Measurements from ENCODE around the gene TUBGCP6. TPM values are rescaled to one million over a fixed set of nuclear protein-coding genes. Genes with fewer than 3 reads are reported as not detected.

TUBGCP6 gene
- polyA plus RNA-seq, 12 donors = 18.2 to 36.0 (median 28.9) TPM; not detected in 1

DNA sequence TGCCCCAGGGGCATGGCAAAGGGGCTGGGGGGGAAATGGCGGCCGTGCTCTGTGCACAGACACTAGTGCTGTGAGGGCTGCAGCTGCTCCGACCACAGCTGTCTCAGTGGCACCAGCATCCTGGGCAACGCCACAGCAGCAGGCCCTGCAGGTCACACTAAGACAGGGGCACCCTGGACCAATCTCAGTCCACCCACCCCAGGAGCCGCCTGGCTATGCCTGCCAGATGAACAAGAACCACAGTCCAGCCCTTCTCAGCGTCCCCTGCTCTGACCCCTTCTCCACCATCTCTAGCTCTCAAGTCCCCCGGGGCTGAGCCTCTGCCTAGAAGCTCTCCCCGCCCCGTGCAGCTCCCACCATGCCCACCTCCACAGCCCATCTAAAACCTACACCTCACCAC lies 16.5 kb downstream of the TUBGCP6 start:
- DNase-seq = no peak

DNA sequence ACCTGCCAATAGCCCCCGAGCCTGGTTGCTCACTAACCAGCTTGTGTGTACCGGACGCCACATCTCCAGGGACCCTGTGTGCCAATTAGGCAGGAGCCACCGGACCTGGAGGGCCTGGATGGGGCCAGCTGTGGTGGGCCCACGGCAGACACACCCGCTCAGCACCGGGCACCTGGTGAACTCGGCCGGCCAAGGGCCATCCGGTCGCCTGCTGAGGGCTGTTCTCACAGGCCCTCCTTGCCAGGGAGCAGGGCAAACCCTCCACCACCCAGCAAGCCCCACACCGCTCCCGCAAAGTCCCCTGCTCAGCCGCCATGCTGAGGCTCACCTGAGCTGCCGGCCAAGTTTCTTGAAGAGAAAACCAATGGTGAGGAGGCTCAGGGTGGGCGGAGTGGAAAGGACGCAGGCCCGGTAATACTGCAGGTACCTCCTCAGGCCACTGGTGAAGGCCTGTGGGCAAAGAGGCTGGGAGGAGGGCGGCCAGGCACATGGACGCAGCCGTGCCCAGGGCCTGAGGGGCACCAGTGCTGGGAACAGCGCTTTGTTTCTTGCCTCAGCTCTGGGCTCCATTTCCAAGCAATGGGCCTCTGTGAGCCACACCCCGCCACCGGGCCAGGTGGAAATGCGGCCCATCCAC lies 17.1 kb downstream of the TUBGCP6 start:
- DNase-seq = no peak

DNA sequence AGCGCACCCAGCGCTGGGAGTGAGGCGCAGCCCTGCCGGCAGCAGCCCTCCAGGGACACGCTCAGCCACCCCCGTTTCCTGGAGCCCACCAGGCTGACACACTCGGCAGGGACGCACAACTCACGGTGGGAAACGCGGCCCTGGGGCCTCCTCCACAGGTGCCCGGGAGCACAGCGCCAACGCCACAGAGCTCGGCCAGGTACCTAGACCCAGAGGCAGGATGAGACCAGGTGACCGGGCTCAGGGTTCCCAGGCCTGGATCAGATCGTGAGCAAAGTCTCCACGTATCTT lies 18.0 kb downstream of the TUBGCP6 start:
- DNase-seq = no peak

DNA sequence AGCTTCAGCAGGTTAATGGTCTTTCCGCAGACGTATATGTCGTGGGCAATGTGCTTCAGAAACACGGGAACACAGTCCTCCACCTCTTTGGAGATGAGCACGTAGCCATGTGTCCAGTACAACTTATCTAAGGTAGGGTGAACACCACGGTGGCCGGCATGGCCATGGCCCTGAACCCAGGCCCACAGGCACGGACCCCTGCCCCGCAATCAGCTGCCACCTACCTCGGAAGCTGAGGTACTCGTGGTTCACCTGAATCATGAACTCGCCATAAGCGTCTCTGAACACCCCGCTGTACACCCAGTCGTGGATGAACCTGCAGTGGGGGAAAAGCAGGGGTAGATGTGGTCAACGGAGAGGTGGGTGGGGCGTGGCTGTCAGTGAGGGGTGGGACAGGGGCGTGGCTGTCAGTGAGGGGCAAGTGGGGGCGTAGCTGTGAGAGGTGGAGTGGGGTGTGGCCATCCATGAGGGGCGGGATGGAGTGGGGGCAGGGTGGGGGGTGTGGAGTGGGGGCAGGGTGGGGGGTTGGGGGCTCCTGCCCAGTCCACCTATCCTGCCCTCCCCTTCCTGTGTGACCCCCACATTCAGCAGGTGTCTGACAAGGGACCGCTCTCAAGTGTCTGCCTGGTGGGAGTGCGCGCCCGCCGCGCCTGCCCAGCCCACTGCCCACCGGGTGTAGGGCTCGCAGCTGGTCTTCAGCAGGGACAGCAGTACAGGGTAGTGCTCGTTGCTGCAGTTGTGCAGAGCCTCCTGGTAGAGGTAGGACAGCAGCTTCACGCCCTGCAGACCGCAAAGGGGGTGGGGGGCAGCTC lies 18.6 kb downstream of the TUBGCP6 start:
- DNase-seq = no peak

DNA sequence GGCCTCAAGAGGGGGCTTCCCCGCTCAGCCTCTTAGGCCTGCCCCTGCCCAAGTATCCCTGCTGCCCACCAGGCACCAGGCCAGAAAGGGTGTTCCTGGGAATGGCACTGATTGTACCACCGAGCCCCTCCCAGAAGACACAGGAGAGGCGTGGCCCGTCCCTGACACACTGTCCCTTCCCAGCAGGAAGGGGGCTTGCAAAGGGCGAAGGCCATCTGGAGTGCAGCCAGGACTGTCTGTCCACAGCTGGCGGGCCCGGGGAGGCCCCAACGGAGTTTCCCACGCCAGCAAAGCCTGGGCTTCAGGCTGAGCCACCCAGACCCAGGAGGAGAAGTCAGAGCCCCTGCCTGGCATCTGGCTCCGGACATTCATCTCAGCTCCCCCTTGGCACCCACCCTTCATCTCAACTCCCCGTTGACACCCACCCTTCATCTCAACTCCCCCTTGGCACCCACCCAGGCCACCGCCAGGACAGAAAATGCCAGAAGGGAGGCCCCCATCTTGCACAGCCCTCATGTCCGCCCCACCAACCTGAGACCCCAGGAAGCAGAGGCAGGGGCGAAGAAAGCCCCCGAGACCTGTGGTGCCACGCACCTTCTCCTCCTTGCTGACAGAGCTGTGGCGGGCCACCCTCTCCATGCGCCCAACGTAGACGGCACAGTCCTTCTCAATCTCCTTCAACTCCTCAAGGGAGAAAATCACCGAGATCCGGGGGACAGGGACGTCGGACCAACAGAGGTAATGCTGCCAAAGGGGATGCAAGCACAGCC lies 19.4 kb downstream of the TUBGCP6 start:
- DNase-seq = no peak

DNA sequence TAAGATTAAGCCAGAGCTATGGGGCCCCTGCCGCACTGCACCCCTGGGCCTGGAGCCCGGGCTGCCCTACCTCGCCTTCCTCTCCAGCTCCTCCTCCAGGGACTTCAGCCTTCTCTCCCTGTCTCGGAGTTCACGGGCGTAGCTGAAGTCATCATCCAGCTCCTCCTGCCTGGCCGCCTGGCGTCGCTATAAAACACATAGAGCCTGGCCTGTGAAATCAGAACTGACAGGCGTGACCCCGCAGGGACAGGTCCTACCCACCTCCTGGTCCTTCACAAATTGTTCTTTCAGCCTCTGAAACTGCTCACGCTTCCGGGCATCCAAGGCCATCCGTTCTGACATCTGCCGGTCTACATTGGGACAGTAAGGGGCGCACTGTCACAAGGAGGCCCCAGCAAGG lies 20.8 kb downstream of the TUBGCP6 start:
- DNase-seq = no peak

DNA sequence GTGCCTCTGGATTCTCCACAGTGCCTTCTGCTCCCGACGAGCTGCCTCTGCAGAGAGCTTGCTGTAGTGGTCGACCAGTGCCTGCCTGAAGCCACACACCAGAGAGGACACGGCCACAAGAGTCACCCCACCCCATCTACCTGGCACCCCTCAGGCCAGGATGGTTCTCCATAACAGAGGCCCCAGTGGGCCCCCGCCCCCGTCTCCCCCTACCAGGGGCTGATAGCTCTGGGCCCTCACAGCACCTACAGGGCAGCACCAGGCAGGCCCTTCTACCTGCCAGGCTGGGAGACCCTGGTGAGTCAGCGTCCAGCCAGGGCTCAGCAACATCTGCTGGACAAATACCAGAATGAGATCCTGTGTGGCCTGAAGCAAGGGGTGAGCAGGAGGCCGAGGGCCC lies 22.3 kb downstream of the TUBGCP6 start:
- no peak for DNase-seq

DNA sequence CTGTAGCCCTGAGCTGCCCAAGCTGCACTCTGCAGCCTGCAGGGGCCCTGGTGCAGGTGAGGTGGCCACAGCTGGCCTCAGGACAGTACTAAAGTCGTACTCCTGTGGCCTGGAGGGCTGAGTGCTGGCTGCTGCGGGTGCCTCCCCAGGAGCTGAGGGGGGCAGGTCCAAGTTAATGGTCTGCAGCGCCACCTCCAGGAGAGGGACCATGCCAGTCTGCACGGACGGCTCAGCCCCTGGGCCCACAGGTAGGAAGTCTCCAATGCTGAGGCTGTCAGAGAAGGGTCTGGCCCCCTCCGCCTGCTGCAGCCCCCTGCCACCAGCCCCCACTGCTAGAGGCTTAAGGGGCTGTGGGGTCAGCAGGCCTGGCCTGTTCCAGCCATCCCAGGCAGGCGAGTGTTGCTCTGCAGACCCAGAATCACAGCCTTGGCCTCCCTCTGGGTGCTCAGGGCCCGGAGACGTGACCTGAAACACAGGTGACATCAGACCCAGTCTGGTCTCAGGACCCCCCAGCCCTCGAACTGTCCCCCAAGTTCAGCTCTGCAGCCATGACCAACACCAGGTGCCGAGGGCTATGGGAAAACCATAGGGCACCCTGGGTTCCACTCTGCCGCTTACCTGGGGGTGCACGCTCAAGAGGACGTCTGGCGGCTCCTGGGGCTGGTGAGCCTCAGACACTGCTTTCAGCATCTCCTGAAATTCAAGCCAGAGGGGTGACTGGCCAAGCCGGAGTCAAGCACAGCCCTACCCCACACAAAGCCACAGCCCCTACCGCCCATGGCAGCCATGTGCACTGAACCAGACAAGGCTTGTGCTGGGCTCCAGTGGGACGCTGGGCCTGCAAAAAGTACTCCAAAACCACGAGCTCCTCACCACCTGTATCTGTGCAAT lies 23.2 kb downstream of the TUBGCP6 start:
- DNase-seq = no peak

DNA sequence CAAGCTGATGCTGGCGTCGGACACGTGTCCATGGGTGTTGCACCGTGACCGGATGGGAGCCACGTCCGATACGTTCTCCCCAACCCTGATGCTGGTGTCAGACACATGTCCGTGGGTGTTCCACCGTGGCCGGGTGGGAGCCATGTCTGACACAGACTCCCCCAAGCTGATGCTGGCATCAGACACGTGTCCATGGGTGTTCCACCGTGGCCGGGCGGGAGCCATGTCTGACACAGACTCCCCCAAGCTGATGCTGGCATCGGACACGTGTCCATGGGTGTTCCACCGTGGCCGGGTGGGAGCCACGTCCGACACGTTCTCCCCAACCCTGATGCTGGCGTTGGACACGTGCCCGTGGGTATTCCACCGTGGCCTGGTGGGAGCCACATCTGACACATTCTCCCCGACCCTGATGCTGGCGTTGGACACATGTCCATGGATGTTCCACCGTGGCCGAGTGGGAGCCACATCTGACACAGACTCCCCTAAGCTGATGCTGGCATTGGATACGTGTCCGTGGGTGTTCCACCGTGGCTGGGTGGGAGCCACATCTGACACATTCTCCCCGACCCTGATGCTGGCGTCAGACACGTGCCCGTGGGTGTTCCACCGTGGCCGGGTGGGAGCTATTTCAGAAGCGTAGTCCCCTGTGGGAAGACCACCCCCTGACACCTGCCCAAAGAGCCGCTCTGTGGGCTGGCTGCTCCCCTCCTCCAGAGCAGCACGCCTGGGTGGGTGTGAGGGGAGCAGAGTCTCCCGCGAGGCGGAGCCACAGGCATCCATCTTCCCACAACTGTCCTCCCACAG lies 24.0 kb downstream of the TUBGCP6 start:
- DNase-seq = no peak

DNA sequence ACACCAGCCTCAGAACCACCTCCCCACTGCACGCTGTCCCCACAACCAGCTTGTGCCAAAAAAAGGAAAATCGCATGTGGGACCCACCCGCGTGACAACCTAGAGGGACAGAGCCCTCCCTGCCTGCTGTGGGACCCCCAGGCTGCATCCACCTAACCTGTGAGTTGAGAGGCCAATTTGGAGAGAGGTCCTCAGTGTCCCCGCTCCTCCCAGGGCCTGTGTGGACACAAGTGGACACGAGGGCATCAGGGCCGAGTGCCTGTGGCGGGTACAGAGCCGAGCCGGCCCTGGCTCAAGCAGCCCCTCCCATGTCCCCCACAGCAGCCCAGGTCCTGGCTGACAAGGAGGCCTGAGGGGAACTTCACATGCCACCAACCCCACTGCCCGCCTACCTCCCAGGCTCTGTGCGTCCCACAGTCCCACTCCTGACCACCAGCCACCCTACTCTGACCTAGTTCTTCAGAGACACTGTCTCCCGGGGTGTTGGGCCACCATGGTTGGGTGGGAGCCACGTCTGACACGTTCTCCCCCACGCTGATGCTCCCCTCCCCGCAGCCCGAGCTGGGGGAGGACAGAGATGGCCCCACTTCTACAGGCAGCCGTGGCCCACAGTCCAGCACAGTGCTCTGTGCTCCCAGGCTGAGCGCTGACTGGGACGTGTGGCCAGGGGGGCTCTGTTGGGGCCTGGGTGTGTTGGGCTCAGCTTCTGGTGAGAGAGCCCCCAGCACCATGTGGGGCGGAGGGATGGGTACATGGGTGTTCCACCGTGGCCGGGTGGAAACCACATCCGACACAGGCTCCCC lies 24.8 kb downstream of the TUBGCP6 start:
- DNase-seq = no peak

DNA sequence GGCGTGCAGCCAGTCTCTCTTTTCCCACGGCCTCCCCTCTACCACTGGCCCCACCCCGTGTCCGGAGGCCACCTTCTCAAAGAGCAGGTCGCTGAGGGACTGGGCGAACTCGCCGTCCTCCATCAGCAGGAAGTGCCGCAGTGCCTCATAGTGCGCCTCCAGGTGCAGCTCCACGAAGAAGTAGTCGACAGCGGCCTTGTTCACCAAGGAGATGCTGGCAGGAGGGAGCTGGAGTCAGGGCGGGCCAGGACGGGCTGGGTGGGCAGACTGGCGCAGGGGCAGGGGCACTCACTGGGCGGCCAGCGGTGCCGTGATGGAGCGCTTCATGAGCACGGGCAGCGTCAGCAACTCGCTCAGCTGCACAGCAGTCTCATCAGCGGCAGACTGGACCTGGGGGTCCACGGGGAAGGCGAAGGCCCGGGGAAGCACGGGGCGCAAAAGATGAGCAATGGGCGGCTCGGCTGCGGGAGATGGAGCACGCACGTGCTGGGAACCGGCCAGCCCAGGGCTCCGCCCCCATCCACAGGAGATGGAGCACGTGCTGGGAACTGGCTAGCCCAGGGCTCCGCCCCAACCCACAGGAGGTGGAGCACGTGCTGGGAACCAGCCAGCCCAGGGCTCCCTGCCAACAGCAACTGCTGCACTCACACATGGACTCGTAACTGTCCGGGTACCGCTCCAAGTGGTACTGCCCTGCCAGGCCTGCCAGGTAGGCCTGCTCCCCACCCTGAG lies 25.7 kb downstream of the TUBGCP6 start:
- peak; percentile 65 for DNase-seq

DNA sequence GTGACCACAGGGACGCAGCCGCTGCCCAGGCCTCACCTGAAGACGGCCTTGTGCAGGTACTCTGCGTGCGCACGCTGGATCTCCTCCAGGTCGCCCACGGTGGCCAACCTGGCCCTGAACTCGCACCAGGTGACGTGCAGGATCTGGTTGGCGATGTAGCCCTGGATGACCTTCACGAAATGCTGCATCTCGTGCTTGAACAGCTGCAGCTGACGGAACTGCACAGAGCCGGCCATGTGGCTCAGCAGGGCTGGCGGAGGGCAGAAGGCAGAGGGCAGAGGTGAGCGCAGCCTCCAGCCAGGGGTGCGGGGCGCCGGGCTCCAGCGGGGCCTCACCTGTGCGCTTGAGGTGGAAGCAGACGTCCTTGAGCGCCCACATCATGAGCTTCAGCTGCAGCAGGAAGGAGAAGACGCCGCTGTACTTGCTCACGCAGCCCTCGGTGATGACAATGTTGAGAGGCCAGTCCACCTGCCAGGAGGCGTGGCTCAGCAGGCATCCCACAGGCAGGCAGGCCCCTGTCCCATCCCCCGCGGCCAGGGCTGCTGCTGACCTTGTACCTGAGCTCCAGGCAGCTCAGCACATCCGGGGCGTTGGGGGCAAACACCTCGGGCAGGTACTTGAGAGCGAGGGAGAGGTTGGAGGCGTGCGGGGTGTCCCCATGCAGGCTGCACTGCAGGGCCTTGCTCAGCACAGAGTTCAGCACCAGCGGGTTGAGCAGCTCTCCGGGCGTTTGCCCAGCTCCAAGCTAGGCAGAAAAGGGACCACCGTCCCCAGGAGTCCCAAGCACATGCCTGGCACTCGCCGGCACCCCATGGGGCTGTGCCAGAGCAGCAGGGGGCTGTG lies 26.4 kb downstream of the TUBGCP6 start:
- no peak for DNase-seq

DNA sequence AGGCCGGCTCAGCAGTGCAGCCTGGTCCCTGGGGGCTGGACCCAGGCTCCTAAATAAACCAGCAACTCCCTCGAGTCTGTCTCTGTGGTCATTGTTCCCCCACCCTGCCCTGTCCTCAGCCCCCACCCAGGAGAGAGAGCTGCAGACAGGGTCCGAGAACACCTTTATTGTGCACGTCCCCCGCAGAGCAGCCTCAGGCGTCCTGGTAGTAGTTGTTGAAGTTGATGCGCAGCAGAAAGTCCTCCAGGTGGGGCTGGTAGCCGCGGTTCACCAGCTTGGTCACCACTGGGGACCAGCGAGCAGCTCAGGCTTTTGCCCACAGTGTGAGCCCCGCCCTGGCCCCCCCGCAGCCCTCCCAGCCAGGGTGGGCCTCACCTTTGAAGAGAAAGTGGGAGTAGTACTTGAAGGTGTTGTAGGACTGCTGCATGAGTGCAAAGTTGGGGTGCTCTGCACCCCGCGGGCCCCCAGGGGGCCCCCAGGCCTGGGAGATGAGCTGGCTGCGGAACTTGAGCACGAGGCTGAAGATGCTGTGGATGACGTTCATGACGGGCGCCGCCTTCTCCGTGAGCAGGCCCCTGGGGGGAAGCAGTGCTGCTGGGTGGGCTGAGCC lies 27.2 kb downstream of the TUBGCP6 start:
- no peak for DNase-seq

DNA sequence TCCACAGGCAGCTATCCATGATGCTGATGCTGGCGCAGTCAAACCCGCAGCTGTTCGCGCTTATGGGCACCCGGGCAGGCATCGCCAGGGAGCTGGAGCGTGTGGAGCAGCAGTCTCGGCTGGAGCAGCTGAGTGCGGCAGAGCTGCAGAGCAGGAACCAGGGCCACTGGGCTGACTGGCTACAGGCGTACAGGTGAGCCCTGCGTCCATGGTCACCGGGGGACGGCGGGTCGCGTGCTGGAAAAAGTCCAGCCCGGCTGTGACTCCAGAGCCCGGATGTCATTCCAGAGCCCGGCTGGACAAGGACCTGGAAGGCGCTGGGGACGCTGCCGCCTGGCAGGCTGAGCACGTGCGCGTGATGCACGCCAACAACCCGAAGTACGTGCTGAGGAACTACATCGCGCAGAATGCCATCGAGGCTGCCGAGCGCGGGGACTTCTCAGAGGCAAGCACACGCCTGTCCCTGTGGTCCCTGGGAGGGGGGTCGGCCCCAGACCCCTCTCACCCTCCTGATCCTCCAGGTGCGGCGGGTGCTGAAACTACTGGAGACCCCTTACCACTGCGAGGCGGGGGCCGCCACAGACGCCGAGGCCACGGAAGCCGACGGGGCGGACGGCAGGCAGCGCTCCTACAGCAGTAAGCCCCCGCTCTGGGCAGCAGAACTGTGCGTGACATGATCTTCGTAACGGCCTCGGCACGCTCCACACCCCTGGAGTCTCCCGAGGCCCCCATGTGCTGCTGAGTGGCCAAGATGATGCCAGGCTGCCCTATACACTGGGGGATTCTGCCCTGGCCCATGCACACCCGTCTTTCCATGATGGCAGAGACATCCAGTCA lies 27.9 kb downstream of the TUBGCP6 start:
- DNase-seq = no peak

DNA sequence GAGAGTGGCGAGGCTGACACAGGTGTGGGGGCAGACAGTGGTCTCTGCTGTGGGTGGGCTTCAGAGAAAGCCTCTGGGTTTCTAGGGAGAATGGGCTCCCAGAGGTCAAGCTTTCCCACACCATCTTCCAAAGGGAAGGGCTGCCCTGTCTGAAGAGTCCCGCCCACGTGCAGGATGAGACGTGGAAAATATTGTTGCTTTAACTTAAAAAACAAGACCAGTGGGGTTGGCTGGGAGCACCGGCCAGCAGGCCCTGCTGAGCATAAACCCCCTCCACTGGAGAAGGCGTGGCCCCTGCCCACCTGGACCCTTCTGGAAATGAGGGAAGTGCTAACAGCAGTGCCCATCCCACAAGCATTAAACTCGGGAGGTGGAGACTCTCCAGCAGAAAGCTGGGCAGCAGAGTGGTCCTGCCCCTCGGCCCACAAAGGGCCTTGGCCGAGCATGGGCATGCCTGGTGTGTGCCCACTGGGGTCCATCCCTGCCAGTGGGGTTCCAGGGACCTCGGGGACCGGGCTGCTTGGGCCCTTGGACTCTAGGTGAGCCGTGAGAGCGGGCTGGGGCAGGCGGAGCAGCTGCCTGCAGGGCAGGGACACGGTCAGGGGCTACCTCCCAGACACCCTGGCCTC lies 28.7 kb downstream of the TUBGCP6 start:
- no peak for DNase-seq

DNA sequence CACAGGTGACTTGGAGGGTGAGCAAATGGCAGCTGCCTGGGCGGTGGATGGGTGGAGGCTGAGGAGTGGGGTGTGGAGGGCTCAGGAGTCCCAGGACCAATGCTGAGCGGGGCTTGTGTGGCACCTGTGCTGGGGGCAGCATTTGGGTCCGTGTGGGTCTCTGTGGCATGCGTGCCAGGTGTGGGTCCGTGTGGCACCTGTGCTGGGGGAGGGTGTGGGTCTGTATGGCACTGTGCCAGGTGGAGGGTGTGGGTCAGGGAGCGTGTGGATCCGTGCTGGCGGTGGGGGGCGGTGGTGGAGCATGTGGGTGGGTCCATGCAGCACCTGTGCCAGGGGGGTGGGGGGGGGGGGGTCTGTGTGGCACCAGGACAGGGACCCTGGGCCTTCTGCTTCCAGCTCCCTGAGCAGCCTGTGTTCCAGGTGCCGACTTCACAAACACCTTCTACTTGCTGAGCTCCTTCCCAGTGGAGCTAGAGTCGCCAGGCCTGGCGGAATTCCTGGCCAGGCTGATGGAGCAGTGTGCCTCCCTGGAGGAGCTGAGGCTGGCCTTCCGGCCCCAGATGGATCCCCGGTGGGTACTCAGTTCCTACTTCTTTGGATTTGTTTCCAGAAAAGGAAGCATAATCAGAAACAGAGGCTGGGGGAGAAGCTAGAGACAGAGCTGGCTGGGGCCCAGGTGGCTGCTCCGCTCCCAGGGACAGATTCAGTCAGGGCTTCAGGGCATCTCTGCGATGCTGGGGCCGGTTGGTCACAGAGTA lies 29.3 kb downstream of the TUBGCP6 start:
- DNase-seq = no peak

All from muscle of arm (tissue), 12 donors.